GM21381 (cell line): ENCODE data around the gene PPDPF.

Source experiments
- ATAC-seq: cut with Tn5 transposase; IDR thresholded peaks from one replicate; pipeline ENCODE4 v1.9.1; 2021; ENCODE audit warnings: mild to moderate bottlenecking, moderate library complexity; ENCODE audit not compliant: unreplicated experiment

Gene PPDPF

GRCh38 chr20:63487116-63487764 lies 33.3 kb upstream of the PPDPF start:
- no peak for ATAC-seq

- no peak for ATAC-seq
Observed at GRCh38 chr20:63487781-63488241, 32.8 kb upstream of the PPDPF start.

- ATAC-seq = no peak
Observed at GRCh38 chr20:63488315-63489251, 32.0 kb upstream of the PPDPF start.

GRCh38 chr20:63490416-63490815 lies 30.1 kb upstream of the PPDPF start:
- no peak for ATAC-seq

GRCh38 chr20:63491078-63491477 lies 29.5 kb upstream of the PPDPF start:
- ATAC-seq = no peak

- no peak for ATAC-seq
Observed at GRCh38 chr20:63491635-63492230, 28.8 kb upstream of the PPDPF start.

GRCh38 chr20:63492518-63492917 lies 28.0 kb upstream of the PPDPF start:
- ATAC-seq = no peak

- ATAC-seq = no peak
Observed at GRCh38 chr20:63492982-63493381, 27.6 kb upstream of the PPDPF start.

- ATAC-seq = no peak
Observed at GRCh38 chr20:63493563-63494020, 27.0 kb upstream of the PPDPF start.

GRCh38 chr20:63494084-63494419 lies 26.5 kb upstream of the PPDPF start:
- no peak for ATAC-seq

GRCh38 chr20:63494420-63495166 lies 26.0 kb upstream of the PPDPF start:
- ATAC-seq = no peak

GRCh38 chr20:63495167-63495720 lies 25.3 kb upstream of the PPDPF start:
- no peak for ATAC-seq

- ATAC-seq = no peak
Observed at GRCh38 chr20:63495741-63496595, 24.6 kb upstream of the PPDPF start.

GRCh38 chr20:63496596-63497120 lies 23.9 kb upstream of the PPDPF start:
- ATAC-seq = no peak

- ATAC-seq = no peak
Observed at GRCh38 chr20:63497138-63497945, 23.2 kb upstream of the PPDPF start.

GRCh38 chr20:63497946-63498935 lies 22.3 kb upstream of the PPDPF start:
- ATAC-seq = no peak

- no peak for ATAC-seq
Observed at GRCh38 chr20:63498960-63499337, 21.6 kb upstream of the PPDPF start, which contains the start of gene EEF1A2. Gene EEF1A2, minus strand, starts transcription at chr20:63499083. Its CDS starts 1,320 bp downstream, at chr20:63497763.
